Neural cell (in vitro differentiated cells): ENCODE measurements around the gene NKD2.

Source experiments
- CTCF ChIP-seq: fragments of 450-650 bp; IDR thresholded peaks from 2 replicates; pipeline ENCODE4 v1.5.1; 2014; ENCODE audit warnings: antibody characterized with exemption, mild to moderate bottlenecking, moderate library complexity; ENCODE audit not compliant: poor library complexity, severe bottlenecking
- EP300 ChIP-seq: fragments of 450-650 bp; conservative IDR thresholded peaks from 2 replicates; pipeline ENCODE4 v1.6.1; 2014; ENCODE audit warnings: antibody characterized with exemption, mild to moderate bottlenecking, moderate library complexity; ENCODE audit not compliant: poor library complexity, severe bottlenecking
- POLR2AphosphoS5 ChIP-seq: IDR thresholded peaks from 2 replicates; pipeline ENCODE4 v1.6.1; 2012

GRCh38 chr5:966345-966710 lies 42.3 kb upstream of the NKD2 start:
- no peak for TF ChIP-seq POLR2AphosphoS5
- no peak for TF ChIP-seq CTCF
- no peak for TF ChIP-seq EP300
